ENCODE data around the gene COL4A1. TPM values are rescaled to one million over a fixed set of nuclear protein-coding genes. Genes with fewer than 3 reads are reported as not detected.

Gene COL4A1
- total RNA-seq, 1 donor from 2014 or later: 5,210 TPM

DNA sequence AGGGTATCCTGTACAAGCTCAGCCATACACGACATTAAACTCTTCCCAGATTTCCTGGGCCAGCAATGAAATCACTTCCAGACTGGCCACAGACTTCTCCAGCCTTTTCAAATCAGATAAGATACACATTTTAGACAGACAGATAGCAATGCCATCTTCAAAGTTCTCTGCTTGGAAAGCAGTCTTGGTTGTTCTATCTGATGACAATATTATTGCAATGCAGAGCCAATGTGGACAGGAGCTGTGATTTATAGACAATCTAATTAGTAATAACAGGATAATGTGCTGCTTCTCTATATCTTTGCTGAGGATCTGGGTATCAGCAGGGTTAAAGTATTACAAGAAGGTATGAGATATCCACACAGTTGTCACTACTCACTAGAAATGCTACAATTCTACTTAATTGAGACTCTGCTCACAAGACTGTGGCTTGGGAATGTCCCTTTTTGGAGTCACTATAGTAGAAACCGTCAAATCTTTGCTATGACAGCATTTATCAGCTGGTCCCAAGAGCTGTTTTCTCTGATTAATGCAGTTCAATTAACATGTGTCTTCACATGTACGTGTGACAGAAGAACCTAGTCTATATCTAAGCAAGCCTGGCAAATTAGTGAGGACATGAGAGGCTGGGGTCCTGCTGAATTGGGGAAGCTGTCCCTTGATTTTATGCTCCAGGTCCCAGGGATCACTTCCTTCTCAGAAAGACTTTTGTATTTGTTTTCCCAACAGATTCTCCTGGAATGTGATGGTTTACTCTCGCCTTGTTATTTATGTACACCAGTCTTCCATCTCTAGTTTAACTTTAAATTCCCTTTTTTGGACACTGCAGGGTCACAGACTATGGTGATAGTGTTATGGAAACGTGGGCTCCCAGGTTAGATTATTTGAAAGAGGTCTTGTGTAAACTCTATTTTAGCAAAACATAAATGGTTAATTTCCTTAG, 68.8 kb downstream of the COL4A1 start:
- no peak overlapping the region for H3K4me3 Mint-ChIP-seq (ENCODE audit: unreplicated experiment)
- DNase-seq (ENCODE audit: low spot score): no peak
- H3K27me3 Mint-ChIP-seq (ENCODE audit: low read depth): no peaks in the 10 kb centered on the region
- peaks cover 58% of the 10 kb centered on the region for H3K4me1 Mint-ChIP-seq (ENCODE audit: low read depth)
- TF ChIP-seq, protein P1, sequence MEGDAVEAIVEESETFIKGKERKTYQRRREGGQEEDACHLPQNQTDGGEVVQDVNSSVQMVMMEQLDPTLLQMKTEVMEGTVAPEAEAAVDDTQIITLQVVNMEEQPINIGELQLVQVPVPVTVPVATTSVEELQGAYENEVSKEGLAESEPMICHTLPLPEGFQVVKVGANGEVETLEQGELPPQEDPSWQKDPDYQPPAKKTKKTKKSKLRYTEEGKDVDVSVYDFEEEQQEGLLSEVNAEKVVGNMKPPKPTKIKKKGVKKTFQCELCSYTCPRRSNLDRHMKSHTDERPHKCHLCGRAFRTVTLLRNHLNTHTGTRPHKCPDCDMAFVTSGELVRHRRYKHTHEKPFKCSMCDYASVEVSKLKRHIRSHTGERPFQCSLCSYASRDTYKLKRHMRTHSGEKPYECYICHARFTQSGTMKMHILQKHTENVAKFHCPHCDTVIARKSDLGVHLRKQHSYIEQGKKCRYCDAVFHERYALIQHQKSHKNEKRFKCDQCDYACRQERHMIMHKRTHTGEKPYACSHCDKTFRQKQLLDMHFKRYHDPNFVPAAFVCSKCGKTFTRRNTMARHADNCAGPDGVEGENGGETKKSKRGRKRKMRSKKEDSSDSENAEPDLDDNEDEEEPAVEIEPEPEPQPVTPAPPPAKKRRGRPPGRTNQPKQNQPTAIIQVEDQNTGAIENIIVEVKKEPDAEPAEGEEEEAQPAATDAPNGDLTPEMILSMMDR (IDR thresholded peaks at IDR 0.05): no peak
- H3K9me3 Mint-ChIP-seq (ENCODE audit: low read depth): no peaks in the 10 kb centered on the region
- peaks cover 31% of the 10 kb centered on the region for H3K36me3 Mint-ChIP-seq (ENCODE audit: low read depth)
- H3K27ac Mint-ChIP-seq (ENCODE audit: unreplicated experiment): peak overlapping the region; percentile 79

DNA sequence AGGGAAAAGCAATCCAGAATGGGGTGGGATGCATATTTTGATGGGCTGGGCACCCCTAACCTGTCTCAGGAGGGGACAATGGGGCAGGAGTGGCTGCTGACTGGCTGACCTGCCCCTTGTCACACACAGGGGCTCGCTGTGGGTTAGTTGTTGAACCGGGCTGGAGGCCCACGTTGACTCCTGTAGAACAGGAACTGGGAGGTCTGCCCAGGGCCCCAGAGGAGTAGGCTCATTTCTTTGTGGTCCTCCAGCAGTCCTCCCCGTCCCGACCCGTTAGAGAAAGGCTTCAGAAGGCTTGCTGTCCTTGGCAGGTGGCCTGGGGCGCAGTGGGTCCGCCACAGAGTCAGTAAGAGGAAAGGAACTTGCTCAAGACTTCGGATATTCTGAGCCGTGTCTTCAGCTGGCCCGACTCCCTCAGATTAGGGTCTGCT, 70.1 kb downstream of the COL4A1 start:
- no peak overlapping the region for H3K4me3 Mint-ChIP-seq (ENCODE audit: unreplicated experiment)
- H3K27me3 Mint-ChIP-seq (ENCODE audit: low read depth): no peaks in the 10 kb centered on the region
- DNase-seq (ENCODE audit: low spot score): no peak
- TF ChIP-seq, protein P1 (IDR thresholded peaks at IDR 0.05): no peak
- peak overlapping the region; percentile 86 for H3K27ac Mint-ChIP-seq (ENCODE audit: unreplicated experiment)
- peaks cover 30% of the 10 kb centered on the region for H3K36me3 Mint-ChIP-seq (ENCODE audit: low read depth)
- peaks cover 64% of the 10 kb centered on the region for H3K4me1 Mint-ChIP-seq (ENCODE audit: low read depth)
- H3K9me3 Mint-ChIP-seq (ENCODE audit: low read depth): no peaks in the 10 kb centered on the region

DNA sequence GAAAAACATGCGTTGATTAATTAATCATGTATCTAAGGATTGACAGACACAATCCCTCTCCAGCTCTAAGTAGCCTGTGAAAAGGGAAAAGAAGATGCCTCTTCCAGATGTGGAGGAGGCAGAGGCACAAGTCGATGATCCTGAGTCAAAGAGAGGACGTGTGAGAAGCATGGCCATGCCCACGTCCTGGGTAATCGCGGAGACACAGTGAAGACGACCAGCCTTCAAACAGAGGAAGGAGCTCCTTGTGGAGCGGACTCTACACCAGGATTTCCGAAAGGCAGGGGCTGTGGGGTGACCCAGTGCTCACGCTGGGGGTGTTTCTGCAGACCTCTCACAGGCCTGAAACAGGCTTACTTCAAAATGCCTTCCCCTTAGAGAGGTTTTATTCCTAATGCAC, 70.5 kb downstream of the COL4A1 start:
- H3K9me3 Mint-ChIP-seq (ENCODE audit: low read depth): no peaks in the 10 kb centered on the region
- no peak for DNase-seq (ENCODE audit: low spot score)
- H3K27ac Mint-ChIP-seq (ENCODE audit: unreplicated experiment): peak overlapping the region; percentile 86
- no peak overlapping the region for H3K4me3 Mint-ChIP-seq (ENCODE audit: unreplicated experiment)
- TF ChIP-seq, protein P1 (IDR thresholded peaks at IDR 0.05): no peak
- H3K36me3 Mint-ChIP-seq (ENCODE audit: low read depth): peaks cover 31% of the 10 kb centered on the region
- H3K4me1 Mint-ChIP-seq (ENCODE audit: low read depth): peaks cover 66% of the 10 kb centered on the region
- no peaks in the 10 kb centered on the region for H3K27me3 Mint-ChIP-seq (ENCODE audit: low read depth)

- Mint-ChIP-seq H3K36me3 (ENCODE audit: low read depth) (peaks cover 36% of the 10 kb centered on the region), H3K4me3 (ENCODE audit: unreplicated experiment) (no peak overlapping the region), H3K27ac (ENCODE audit: unreplicated experiment) (peak overlapping the region; percentile 59), H3K4me1 (ENCODE audit: low read depth) (peaks cover 77% of the 10 kb centered on the region), H3K27me3 (ENCODE audit: low read depth) (no peaks in the 10 kb centered on the region), H3K9me3 (ENCODE audit: low read depth) (no peaks in the 10 kb centered on the region)
- no peak for DNase-seq (ENCODE audit: low spot score)
- TF ChIP-seq, protein P1 (IDR thresholded peaks at IDR 0.05): no peak
These were observed 72.4 kb downstream of the COL4A1 start for GRCh38 chr13:110234532-110234931.

- peak overlapping the region; percentile 94 for H3K27ac Mint-ChIP-seq (ENCODE audit: unreplicated experiment)
- TF ChIP-seq, protein P1 (IDR thresholded peaks at IDR 0.05): no peak
- peaks cover 77% of the 10 kb centered on the region for H3K4me1 Mint-ChIP-seq (ENCODE audit: low read depth)
- H3K9me3 Mint-ChIP-seq (ENCODE audit: low read depth): no peaks in the 10 kb centered on the region
- DNase-seq (ENCODE audit: low spot score): no peak
- no peak overlapping the region for H3K4me3 Mint-ChIP-seq (ENCODE audit: unreplicated experiment)
- H3K36me3 Mint-ChIP-seq (ENCODE audit: low read depth): peaks cover 34% of the 10 kb centered on the region
- no peaks in the 10 kb centered on the region for H3K27me3 Mint-ChIP-seq (ENCODE audit: low read depth)
These were observed 73.0 kb downstream of the COL4A1 start for GRCh38 chr13:110233951-110234280.

Measured in chondrocyte (in vitro differentiated cells).